HG03108 (cell line): ENCODE results near the gene CAPN9.
"Not testable (repeated sequence)": the region's sequence is repeated elsewhere in the genome, so short reads cannot be mapped to it uniquely, and the experiment has no call there.

Source experiments
- ATAC-seq: cut with Tn5 transposase; IDR thresholded peaks from one replicate; pipeline ENCODE4 v1.9.1; 2021; ENCODE audit warnings: moderate library complexity; ENCODE audit not compliant: unreplicated experiment

Gene CAPN9

DNA sequence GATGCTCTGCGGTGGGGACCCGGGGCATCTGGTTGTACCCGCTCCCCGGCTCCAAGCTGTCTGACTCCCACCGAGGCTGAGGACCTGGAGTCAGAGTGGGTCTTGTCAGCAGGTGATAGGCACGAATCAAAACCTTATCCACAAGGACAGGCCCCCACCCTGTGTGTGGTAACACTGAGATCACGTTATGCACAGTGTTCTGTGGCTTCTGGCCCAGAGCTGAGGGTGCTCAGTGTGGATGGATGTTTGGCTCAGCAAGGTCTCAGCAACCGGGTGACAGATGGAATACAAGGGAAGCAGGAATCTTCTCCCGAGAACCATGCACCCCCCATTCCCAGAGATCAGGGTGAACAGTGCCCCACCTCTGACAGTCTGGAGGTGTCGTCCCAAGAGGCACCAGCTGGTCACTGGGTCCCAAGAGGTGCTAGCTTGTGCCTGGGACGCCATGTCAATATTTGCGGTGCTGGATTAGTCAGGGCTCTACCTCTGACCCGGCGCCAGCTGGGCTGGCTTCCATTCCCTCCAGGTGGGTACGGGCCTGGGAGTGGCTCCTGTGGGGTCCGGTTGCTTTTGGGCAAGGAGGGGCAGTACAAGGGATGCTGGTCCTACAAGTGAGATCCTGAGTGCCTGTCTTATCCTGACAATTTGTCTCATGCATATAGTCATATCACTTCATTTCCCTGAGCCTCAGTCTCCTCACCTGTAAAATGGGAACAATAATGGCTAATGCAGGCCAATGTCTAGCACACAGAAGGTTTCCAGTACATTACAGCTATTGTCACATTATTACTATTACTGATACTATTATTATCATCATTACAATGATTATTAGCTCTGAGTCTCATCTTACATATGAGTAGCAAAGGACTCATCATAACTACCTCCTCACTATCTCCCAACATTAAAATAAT is 957 bp downstream of the CAPN9 start:
- no peak for ATAC-seq

GRCh38 chr1:230749150-230749549 is 2.0 kb downstream of the CAPN9 start:
- ATAC-seq = no peak

GRCh38 chr1:230749635-230750034 is 2.4 kb downstream of the CAPN9 start:
- no peak for ATAC-seq

DNA sequence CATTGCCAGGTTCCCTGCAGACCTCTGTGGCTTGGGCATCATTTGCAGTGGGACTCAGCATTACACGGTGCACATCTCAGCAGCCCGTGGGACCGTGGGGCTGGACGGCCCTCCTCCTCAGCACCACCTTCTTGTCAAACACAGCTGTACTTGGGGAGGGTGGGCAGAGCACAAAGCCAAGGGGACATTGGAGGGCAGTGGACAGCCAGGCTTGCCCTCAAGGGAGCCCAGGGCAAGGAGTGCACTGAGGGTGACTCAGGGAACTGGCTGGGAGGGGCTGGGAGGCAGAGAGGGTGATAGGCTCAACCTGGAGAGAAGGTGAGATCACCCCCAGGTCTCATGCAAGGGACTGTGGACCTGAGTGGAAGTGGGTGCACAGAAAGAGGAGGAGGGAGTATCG is 3.4 kb downstream of the CAPN9 start:
- no peak for ATAC-seq

GRCh38 chr1:230750986-230751625 is 3.9 kb downstream of the CAPN9 start:
- no peak for ATAC-seq

DNA sequence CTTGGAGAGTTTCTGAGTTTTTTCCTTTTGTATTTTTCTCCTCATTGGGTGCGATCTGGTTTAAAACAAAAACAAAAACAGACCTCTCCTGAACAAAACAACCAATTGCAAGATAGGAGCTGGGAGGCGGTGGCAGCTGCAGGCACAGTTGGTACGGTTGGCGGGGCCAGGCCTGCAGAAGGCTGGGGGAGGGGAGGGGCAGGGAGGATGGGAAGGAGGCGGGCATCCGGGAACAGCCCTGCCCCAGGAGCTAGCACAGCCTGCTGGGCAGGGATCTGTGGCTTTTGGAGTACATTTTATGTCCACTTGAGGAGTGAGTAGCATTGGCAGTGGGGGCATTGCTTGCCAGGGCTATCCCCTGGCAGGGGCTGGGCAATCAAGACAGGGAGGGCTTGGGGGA is 5.2 kb downstream of the CAPN9 start:
- ATAC-seq = no peak

DNA sequence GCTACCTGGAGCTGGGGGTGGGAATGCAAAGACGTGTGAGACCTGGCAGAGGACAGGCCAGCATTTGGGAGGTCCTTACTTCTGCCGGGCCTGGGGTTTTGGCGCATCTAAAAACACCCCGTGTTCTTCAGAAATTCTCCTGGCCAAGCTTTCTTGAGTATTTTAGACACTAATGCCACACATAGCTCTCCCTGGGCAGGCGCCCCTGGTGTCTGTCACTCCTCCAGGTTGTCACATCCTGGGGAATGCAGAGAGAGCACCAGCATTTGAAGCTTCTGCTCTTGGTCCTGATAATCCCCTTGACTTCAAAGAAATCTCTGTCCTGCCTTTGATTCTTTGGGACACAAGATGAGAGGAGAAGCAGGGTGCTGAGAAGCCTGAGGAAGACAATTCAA is 6.0 kb downstream of the CAPN9 start:
- ATAC-seq = no peak

DNA sequence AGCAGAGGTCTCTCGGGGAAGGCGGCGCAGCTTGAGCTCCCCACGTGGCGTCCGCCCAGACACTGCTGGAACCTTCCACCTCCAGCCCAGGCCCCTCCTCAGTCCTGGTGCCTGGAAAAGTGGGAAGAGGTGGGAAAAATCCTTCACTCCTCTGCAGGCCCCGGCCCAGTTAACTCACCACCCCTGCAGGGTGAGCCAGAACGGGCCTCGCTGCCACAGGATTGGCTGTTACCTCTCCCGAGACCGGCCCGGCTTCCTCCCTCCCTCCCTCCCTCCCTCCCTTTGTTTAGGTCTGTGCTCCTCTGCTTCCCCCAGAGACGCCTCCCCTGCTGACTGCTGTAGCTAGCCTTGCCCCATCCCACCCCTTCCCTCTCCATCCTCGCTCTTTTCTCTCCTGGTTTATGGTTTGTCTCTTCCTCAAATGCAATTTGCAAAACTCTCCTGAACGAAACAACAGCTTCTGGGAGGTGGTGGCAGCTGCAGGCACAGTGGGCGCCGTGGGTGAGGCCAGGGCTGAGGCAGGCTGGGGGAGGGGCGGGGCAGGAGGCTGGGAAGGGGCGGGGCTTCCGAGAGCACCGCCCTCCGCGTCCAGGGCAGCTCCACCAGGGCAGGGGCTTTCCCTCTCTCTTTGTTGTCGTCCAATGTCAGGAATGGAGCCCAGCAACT is 6.5 kb downstream of the CAPN9 start:
- peak; percentile 46 for ATAC-seq

- no peak for ATAC-seq
Measured at GRCh38 chr1:230754796-230755195, 7.6 kb downstream of the CAPN9 start.

- no peak for ATAC-seq
Measured at GRCh38 chr1:230757856-230758708, 10.9 kb downstream of the CAPN9 start.

- no peak for ATAC-seq
Measured at GRCh38 chr1:230758709-230759368, 11.7 kb downstream of the CAPN9 start.

GRCh38 chr1:230759369-230760065 is 12.3 kb downstream of the CAPN9 start:
- no peak for ATAC-seq

DNA sequence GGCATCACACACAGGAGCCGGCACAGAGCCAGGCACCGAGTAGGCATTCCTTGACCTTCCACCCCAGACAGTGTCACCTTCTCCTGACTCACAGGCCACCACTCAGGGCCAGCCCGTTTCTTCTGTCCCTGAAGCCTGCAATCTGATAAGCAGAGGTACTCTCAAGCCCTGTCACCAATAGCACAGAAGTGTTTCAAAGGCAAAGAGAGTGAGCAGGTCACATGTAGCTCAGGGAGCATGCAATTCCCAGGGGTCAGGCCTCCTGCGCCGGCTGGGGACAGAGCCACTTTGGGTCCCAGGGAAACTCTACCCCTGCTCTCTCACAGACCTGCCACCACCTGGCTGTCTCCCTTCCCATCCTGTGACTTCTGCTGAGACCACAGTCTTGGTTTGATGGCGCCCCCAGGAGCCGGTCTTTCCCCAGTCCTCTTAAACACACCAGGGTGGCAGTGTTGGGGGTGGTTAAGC is 13.2 kb downstream of the CAPN9 start:
- no peak for ATAC-seq

- no peak for ATAC-seq
Measured at GRCh38 chr1:230761443-230762167, 14.4 kb downstream of the CAPN9 start.

DNA sequence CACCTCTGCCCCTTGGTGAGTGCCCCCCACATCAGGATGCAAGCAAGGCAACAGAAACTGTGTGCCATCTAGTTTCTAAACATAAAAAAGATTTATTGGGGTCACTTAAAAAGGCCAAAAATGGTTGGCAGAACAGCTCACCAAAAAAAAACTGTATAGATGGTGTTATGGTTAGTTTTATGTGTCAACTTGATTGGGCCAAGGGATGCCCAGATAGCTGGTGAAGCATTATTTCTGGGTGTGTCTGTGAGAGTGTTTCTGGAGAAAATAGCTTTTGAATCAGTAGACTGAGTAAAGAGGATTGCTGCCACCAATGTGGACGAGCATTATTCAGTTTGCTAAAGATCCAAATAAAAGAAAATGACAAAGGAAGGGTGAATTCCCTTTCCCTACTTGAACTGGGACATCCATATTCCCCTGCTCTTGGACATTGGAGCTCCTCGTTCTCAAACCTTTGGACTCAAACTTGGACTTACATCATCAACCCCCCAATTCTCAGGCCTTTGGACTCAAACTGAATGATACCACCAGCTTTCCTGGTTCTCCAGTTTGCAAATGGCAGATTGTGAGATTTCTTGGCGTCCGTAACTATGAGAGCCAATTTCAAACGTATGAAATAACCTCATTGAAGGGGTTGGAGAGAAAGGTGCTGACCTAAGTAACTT is 16.9 kb downstream of the CAPN9 start:
- no peak for ATAC-seq

- no peak for ATAC-seq
Measured at GRCh38 chr1:230766318-230766717, 19.1 kb downstream of the CAPN9 start.

GRCh38 chr1:230767859-230768612 is 20.8 kb downstream of the CAPN9 start:
- not testable (repeated sequence) for ATAC-seq
